ENCODE measurements around the gene OR3A1.

- no peak for TF ChIP-seq CTCF (IDR thresholded peaks at IDR 0.05)
- no peak for TF ChIP-seq ZFX (IDR thresholded peaks at IDR 0.05; ENCODE audit: borderline replicate concordance)
These were observed 10.4 kb upstream of the OR3A1 start for GRCh38 chr17:3308603-3309002.
